H1 (cell line): ENCODE measurements around the gene ACP6. TPM values are rescaled to one million over a fixed set of nuclear protein-coding genes. Genes with fewer than 3 reads are reported as not detected.
"Not testable (repeated sequence)": the region's sequence is repeated elsewhere in the genome, so short reads cannot be mapped to it uniquely, and the experiment has no call there.

ENCODE experiments used
- CTCF ChIA-PET: fragments of 300-600 bp; sonication (Branson Sonifier 250); formaldehyde crosslinking; loops from one replicate; lab custom pipeline; 2021; ENCODE audit not compliant: partially characterized antibody; lab: Charles Lee
- POLR2A ChIA-PET: fragments of 300-600 bp; sonication (Branson Sonifier 250); formaldehyde crosslinking; loops from one replicate; lab custom pipeline; 2021; ENCODE audit warnings: inconsistent platforms; ENCODE audit not compliant: partially characterized antibody; lab: Charles Lee
- DNase-seq, 2 experiments: peaks; one replicate each; pipeline versions ENCODE4 v3.0.0 to v3.0.0-alpha.2; 2010 to 2022; ENCODE audit warnings: low spot score in 2 of 2, low read depth in 1 of 2, mixed read lengths in 1 of 2
- FAIRE-seq: peaks from 2 replicates; lab custom pipeline; 2011; peaks lifted over from hg19 to GRCh38; lab: Jason Lieb, UNC
- H2AFZ ChIP-seq: 2 replicates; pipeline ENCODE4 v1.8.1; 2012; ENCODE audit warnings: low read length, inconsistent platforms
- H2AK5ac ChIP-seq: 2 replicates; pipeline ENCODE4 v1.6.1; 2013; ENCODE audit warnings: low read depth, low read length
- H2BK120ac ChIP-seq: replicated peaks from 2 replicates; pipeline ENCODE3; 2013; ENCODE audit warnings: low read depth, low read length, inconsistent platforms
- H2BK12ac ChIP-seq: 2 replicates; pipeline ENCODE4 v1.6.1; 2013; ENCODE audit warnings: low read depth, low read length
- H2BK15ac ChIP-seq: 2 replicates; pipeline ENCODE4 v1.6.1; 2013; ENCODE audit warnings: low read length
- H2BK20ac ChIP-seq: 2 replicates; pipeline ENCODE4 v1.6.1; 2013; ENCODE audit warnings: low read length
- H2BK5ac ChIP-seq: 2 replicates; pipeline ENCODE4 v1.6.1; 2013; ENCODE audit warnings: low read depth, low read length
- H3K14ac ChIP-seq: 2 replicates; pipeline ENCODE4 v1.6.1; 2013; ENCODE audit warnings: inconsistent platforms; ENCODE audit not compliant: insufficient read length
- H3K18ac ChIP-seq: 2 replicates; pipeline ENCODE4 v1.6.1; 2013; ENCODE audit warnings: low read length; ENCODE audit errors: extremely low read depth
- H3K23ac ChIP-seq: 2 replicates; pipeline ENCODE4 v1.6.1; 2013; ENCODE audit warnings: inconsistent platforms; ENCODE audit not compliant: insufficient read length
- H3K23me2 ChIP-seq: 2 replicates; pipeline ENCODE4 v1.6.1; 2013; ENCODE audit warnings: low read depth, low read length
- H3K27ac ChIP-seq: 2 replicates; pipeline ENCODE4 v1.6.1; 2011; ENCODE audit warnings: low read depth, low read length, inconsistent platforms
- H3K27me3 ChIP-seq, 4 experiments: replicated peaks in 1 of 4; 1 replicate in 1 of 4; 2 replicates in 3 of 4; pipeline versions ENCODE4 v1.6.1 to v1.8.1; 2011 to 2013; ENCODE audit warnings: low read length in 3 of 4, mild to moderate bottlenecking in 3 of 4, inconsistent platforms in 2 of 4, mixed read lengths in 2 of 4, moderate library complexity in 1 of 4; ENCODE audit not compliant: control insufficient read depth in 3 of 4, insufficient read depth in 3 of 4; ENCODE audit errors: extremely low read depth in 1 of 4
- H3K36me3 ChIP-seq, 4 experiments: 2 replicates each; pipeline versions ENCODE4 v1.6.1 to v1.8.1; 2011 to 2013; ENCODE audit warnings: mild to moderate bottlenecking in 4 of 4, low read length in 3 of 4, moderate library complexity in 2 of 4, control low read depth in 1 of 4, inconsistent platforms in 1 of 4; ENCODE audit not compliant: insufficient read depth in 4 of 4, control insufficient read depth in 2 of 4
- H3K4ac ChIP-seq: replicated peaks from 2 replicates; pipeline ENCODE3; 2013; ENCODE audit warnings: low read length, low read depth, mixed read lengths, inconsistent platforms; ENCODE audit not compliant: insufficient read length
- H3K4me1 ChIP-seq, 4 experiments: replicated peaks in 1 of 4; 1 replicate in 1 of 4; 2 replicates in 3 of 4; pipeline versions ENCODE4 v1.6.1 to v1.8.1; 2011 to 2013; ENCODE audit warnings: low read length in 3 of 4, inconsistent platforms in 2 of 4, mixed read lengths in 1 of 4; ENCODE audit not compliant: insufficient read depth in 4 of 4, control insufficient read depth in 3 of 4
- H3K4me2 ChIP-seq, 2 experiments: 2 replicates each; pipeline versions ENCODE4 v1.6.1 to v1.8.1; 2011 to 2013; ENCODE audit warnings: low read depth in 2 of 2, low read length in 2 of 2, control low read depth in 1 of 2, inconsistent platforms in 1 of 2, mild to moderate bottlenecking in 1 of 2; ENCODE audit not compliant: insufficient read depth in 1 of 2
- H3K4me3 ChIP-seq, 4 experiments: fragments of 200-600, 300-600 bp in 1 of 4; sonication (generic), shearing (Covaris generic), sonication (Bioruptor Twin) in 1 of 4; 2 replicates each; pipeline versions ENCODE4 v1.5.1 to v1.8.1; 2011 to 2016; ENCODE audit warnings: low read length in 4 of 4, low read depth in 3 of 4, control low read depth in 2 of 4, inconsistent platforms in 2 of 4, mild to moderate bottlenecking in 2 of 4, mixed read lengths in 1 of 4, moderate library complexity in 1 of 4; ENCODE audit not compliant: insufficient read depth in 2 of 4; ENCODE audit errors: extremely low read depth in 1 of 4
- H3K56ac ChIP-seq: replicated peaks from 2 replicates; pipeline ENCODE3; 2013; ENCODE audit warnings: low read depth, mild to moderate bottlenecking, mixed read lengths, low read length, inconsistent platforms; ENCODE audit not compliant: insufficient read length
- H3K79me1 ChIP-seq: 2 replicates; pipeline ENCODE4 v1.6.1; 2013; ENCODE audit warnings: low read depth, low read length, control low read depth
- H3K79me2 ChIP-seq, 2 experiments: 2 replicates each; pipeline versions ENCODE4 v1.6.1 to v1.8.1; 2012 to 2013; ENCODE audit warnings: low read length in 2 of 2, mild to moderate bottlenecking in 2 of 2, inconsistent platforms in 1 of 2; ENCODE audit not compliant: insufficient read depth in 2 of 2, control insufficient read depth in 1 of 2
- H3K9ac ChIP-seq, 4 experiments: replicated peaks in 1 of 4; 1 replicate in 1 of 4; 2 replicates in 3 of 4; pipeline versions ENCODE4 v1.6.1 to v1.8.1; 2011 to 2013; ENCODE audit warnings: low read depth in 3 of 4, low read length in 3 of 4, control low read depth in 2 of 4, mild to moderate bottlenecking in 2 of 4, moderate library complexity in 2 of 4, inconsistent platforms in 1 of 4; ENCODE audit errors: extremely low read depth in 1 of 4
- H3K9me3 ChIP-seq, 2 experiments: 2 replicates each; pipeline versions ENCODE4 v1.6.1 to v1.8.1; 2012 to 2013; ENCODE audit warnings: mild to moderate bottlenecking in 2 of 2, moderate library complexity in 2 of 2, control low read depth in 1 of 2, inconsistent platforms in 1 of 2, low read depth in 1 of 2, low read length in 1 of 2, mixed read lengths in 1 of 2; ENCODE audit not compliant: insufficient read depth in 2 of 2
- H4K20me1 ChIP-seq, 2 experiments: replicated peaks in 1 of 2; 2 replicates each; pipeline versions ENCODE3 to v1.8.1; 2011 to 2013; ENCODE audit warnings: inconsistent platforms in 2 of 2, low read length in 2 of 2, mild to moderate bottlenecking in 1 of 2; ENCODE audit not compliant: insufficient read depth in 2 of 2, control insufficient read depth in 1 of 2
- H4K5ac ChIP-seq: 2 replicates; pipeline ENCODE4 v1.6.1; 2013; ENCODE audit warnings: low read length, low read depth, mixed read lengths, inconsistent platforms; ENCODE audit not compliant: insufficient read length
- H4K8ac ChIP-seq: 2 replicates; pipeline ENCODE4 v1.8.0; 2013; ENCODE audit warnings: mild to moderate bottlenecking, moderate library complexity, low read length, inconsistent platforms; ENCODE audit not compliant: insufficient read depth; ENCODE audit errors: extremely low read depth
- H4K91ac ChIP-seq: replicated peaks from 2 replicates; pipeline ENCODE3; 2013; ENCODE audit warnings: low read length, mixed read lengths, inconsistent platforms; ENCODE audit not compliant: insufficient read length
- WGBS, 2 experiments: shearing (Covaris generic) in 1 of 2; methylation state at CpG; one replicate each; pipeline versions ENCODE4 v1.1.6 to v1.1.7; 2013 to 2015; ENCODE audit warnings: low lambda C conversion rate in 2 of 2, mixed read lengths in 2 of 2, inconsistent platforms in 1 of 2, low coverage in 1 of 2, missing lambda C conversion rate in 1 of 2; ENCODE audit not compliant: insufficient replicate concordance in 2 of 2, insufficient coverage in 1 of 2, insufficient read length in 1 of 2; ENCODE audit errors: extremely low coverage in 1 of 2, missing lambda C conversion rate in 1 of 2; 5-methylcytosine and 5-hydroxymethylcytosine counted together
- polyA plus RNA-seq, 7 experiments: library from polyadenylated mRNA; depleted of rRNA in 3 of 7; stranded (reverse) in 5 of 7; unstranded in 2 of 7; fragments of >200 nt in 5 of 7; fragments of 200-250 nt in 2 of 7; gene quantifications; 1 replicate in 5 of 7; 2 replicates in 1 of 7; 4 replicates in 1 of 7; pipeline versions ENCODE4 v1.2.1 to v1.2.3, GENCODE V29; 2011 to 2013; ENCODE audit warnings: missing spikeins in 2 of 7, mixed read lengths in 2 of 7
- total RNA-seq: library from RNA; stranded (reverse); fragmentation: NEBNext Ultra II Directional; extraction: Animal tissue kit (Norgen Biotek cat#: 25700); gene quantifications from 2 replicates; pipeline ENCODE4 v1.2.1, GENCODE V29; 2021

The ACP6 gene
- total and polyA plus RNA-seq, 2 of the 8 experiments (the other 6 are each of a cell fraction or from before 2014, with no cell fraction given) = 11.4 to 17.7 TPM

DNA sequence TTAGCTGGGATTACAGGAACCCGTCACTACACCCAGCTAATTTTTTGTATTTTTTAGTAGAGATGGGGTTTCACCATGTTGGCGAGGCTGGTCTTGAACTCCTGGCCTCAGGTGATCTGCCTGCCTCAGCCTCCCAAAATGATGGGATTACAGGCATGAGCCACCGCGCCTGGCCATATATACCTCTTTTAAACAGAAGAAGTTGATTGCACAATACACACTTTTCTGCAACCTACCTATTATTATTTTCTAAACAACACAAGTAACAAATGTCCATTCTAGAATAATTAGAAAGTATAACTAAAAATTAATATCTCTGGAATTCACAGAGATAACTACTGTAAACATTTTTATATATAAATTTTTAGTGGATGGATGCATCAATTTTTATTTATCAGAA, 55.4 kb downstream of the ACP6 start:
- H3K36me3 ChIP-seq = peaks cover 19 to 75% (median 56%) of the 10 kb centered on the region in 4 experiments

More for the DNA sequence above, 55.4 kb downstream of the ACP6 start:
- H2BK120ac ChIP-seq, H3K9me3 ChIP-seq, H2BK20ac ChIP-seq, H2BK5ac ChIP-seq, H2BK12ac ChIP-seq, H3K23ac ChIP-seq, DNase-seq, FAIRE-seq, H3K56ac ChIP-seq, H3K27ac ChIP-seq, H2BK15ac ChIP-seq, CTCF ChIA-PET, H3K9ac ChIP-seq, POLR2A ChIA-PET, H4K5ac ChIP-seq, H4K8ac ChIP-seq, H3K23me2 ChIP-seq, H2AFZ ChIP-seq, H3K4me1 ChIP-seq, H3K4me3 ChIP-seq, H3K4ac ChIP-seq, H3K14ac ChIP-seq, H3K4me2 ChIP-seq, H4K20me1 ChIP-seq, H3K27me3 ChIP-seq, H3K79me2 ChIP-seq, H2AK5ac ChIP-seq, H3K79me1 ChIP-seq, H4K91ac ChIP-seq, H3K18ac ChIP-seq: not testable (repeated sequence)
- 92% methylated on average over 4 of the region's 4 CpGs; no CpG with 5 or more reads in 1 of the 2 experiments for WGBS, 2 experiments
